WTC11 (cell line): ENCODE results near the gene SPOCK1. TPM values are rescaled to one million over a fixed set of nuclear protein-coding genes. Genes with fewer than 3 reads are reported as not detected.

Experiments
- ATAC-seq: fragments of 200-7000 bp; cut with Tn5 transposase; 2 replicates; pipeline ENCODE4 v1.10.0; 2021; ENCODE audit warnings: mild to moderate bottlenecking, moderate library complexity
- CTCF ChIA-PET: fragments of 300-600 bp; sonication (Branson Sonifier 250); formaldehyde crosslinking; loops from one replicate; lab custom pipeline; 2021; ENCODE audit warnings: antibody characterized with exemption; lab: Charles Lee
- POLR2A ChIA-PET: fragments of 350-600 bp; sonication (Branson Sonifier 250); formaldehyde crosslinking; loops from one replicate; lab custom pipeline; 2021; ENCODE audit warnings: antibody characterized with exemption; lab: Charles Lee
- DNase-seq: peaks from one replicate; pipeline ENCODE4 v3.0.0; 2021; ENCODE audit warnings: low spot score
- H3K27ac Mint-ChIP-seq: 2 replicates; pipeline ENCODE4 v1.8.0; 2021; ENCODE audit warnings: mixed read lengths
- H3K27me3 Mint-ChIP-seq: 2 replicates; pipeline ENCODE4 v1.8.0; 2021; ENCODE audit warnings: low read depth, mild to moderate bottlenecking, moderate library complexity, mixed read lengths
- H3K36me3 Mint-ChIP-seq: 2 replicates; pipeline ENCODE4 v1.8.0; 2021; ENCODE audit warnings: mixed read lengths
- H3K4me1 Mint-ChIP-seq: 2 replicates; pipeline ENCODE4 v1.8.0; 2022; ENCODE audit warnings: mixed read lengths
- H3K4me3 Mint-ChIP-seq: 2 replicates; pipeline ENCODE4 v1.8.0; 2021; ENCODE audit warnings: mild to moderate bottlenecking, moderate library complexity, mixed read lengths
- H3K9me3 Mint-ChIP-seq: 2 replicates; pipeline ENCODE4 v1.8.0; 2021; ENCODE audit warnings: mixed read lengths
- ARID4B ChIP-seq: sonication (generic); formaldehyde crosslinking; IDR thresholded peaks from 2 replicates; pipeline ENCODE4 v1.8.0; 2023; ENCODE audit warnings: missing genetic modification reagents, mild to moderate bottlenecking, borderline replicate concordance
- ATF2 ChIP-seq: sonication (generic); formaldehyde crosslinking; IDR thresholded peaks from 2 replicates; pipeline ENCODE4 v1.8.1; 2022; ENCODE audit warnings: low read depth, missing genetic modification reagents, borderline replicate concordance
- CDX4 ChIP-seq: fragments of 250-450 bp; sonication (Bioruptor Pico); IDR thresholded peaks from 2 replicates; pipeline ENCODE4 v1.9.0; 2021; ENCODE audit warnings: moderate library complexity, mild to moderate bottlenecking, inconsistent platforms, borderline replicate concordance
- FOXP4 ChIP-seq: sonication (generic); formaldehyde crosslinking; IDR thresholded peaks from 2 replicates; pipeline ENCODE4 v1.8.0; 2022; ENCODE audit warnings: mild to moderate bottlenecking, missing genetic modification reagents
- MAX ChIP-seq: sonication (generic); formaldehyde crosslinking; IDR thresholded peaks from 2 replicates; pipeline ENCODE4 v1.8.0; 2022; ENCODE audit warnings: mild to moderate bottlenecking, missing genetic modification reagents
- MLX ChIP-seq: sonication (generic); formaldehyde crosslinking; IDR thresholded peaks from 2 replicates; pipeline ENCODE4 v1.8.1; 2023; ENCODE audit warnings: mild to moderate bottlenecking, missing genetic modification reagents, moderate library complexity
- MYBL2 ChIP-seq: sonication (generic); formaldehyde crosslinking; IDR thresholded peaks from 2 replicates; pipeline ENCODE4 v1.8.1; 2023; ENCODE audit warnings: mild to moderate bottlenecking, moderate library complexity, missing genetic modification reagents
- NFYB ChIP-seq: sonication (generic); formaldehyde crosslinking; conservative IDR thresholded peaks from 2 replicates; pipeline ENCODE4 v1.8.0; 2022; ENCODE audit warnings: low read depth, missing genetic modification reagents
- NR2C2 ChIP-seq: sonication (generic); formaldehyde crosslinking; IDR thresholded peaks from 2 replicates; pipeline ENCODE4 v1.8.0; 2022; ENCODE audit warnings: mild to moderate bottlenecking, missing genetic modification reagents
- PRDM15 ChIP-seq: sonication (generic); formaldehyde crosslinking; IDR thresholded peaks from 2 replicates; pipeline ENCODE4 v1.8.0; 2022; ENCODE audit warnings: missing genetic modification reagents
- RELA ChIP-seq: sonication (generic); formaldehyde crosslinking; IDR thresholded peaks from 2 replicates; pipeline ENCODE4 v1.8.1; 2022; ENCODE audit warnings: missing genetic modification reagents, mild to moderate bottlenecking, borderline replicate concordance
- SOX15 ChIP-seq: fragments of 250-450 bp; sonication (Bioruptor Pico); IDR thresholded peaks from 2 replicates; pipeline ENCODE4 v1.9.0; 2021; ENCODE audit warnings: mild to moderate bottlenecking
- ZNF263 ChIP-seq: sonication (generic); formaldehyde crosslinking; IDR thresholded peaks from 2 replicates; pipeline ENCODE4 v1.8.1; 2022; ENCODE audit warnings: low read depth, mild to moderate bottlenecking, moderate library complexity, missing genetic modification reagents
- total RNA-seq: library from RNA; stranded (reverse); gene quantifications from 3 replicates; pipeline ENCODE4 v1.2.3, GENCODE V29; 2021

SPOCK1 gene
- total RNA-seq, 1 experiment from 2014 or later: 15.2 TPM

- ATAC-seq: peak; percentile 95
- peaks cover 46% of the 10 kb centered on the region for H3K4me1 Mint-ChIP-seq
- peak; percentile 64 for DNase-seq
These were observed 407.7 kb downstream of the SPOCK1 start for GRCh38 chr5:137091472-137091871.

GRCh38 chr5:137090721-137091120, 408.4 kb downstream of the SPOCK1 start:
- ChIA-PET POLR2A (no interaction called here), CTCF (interaction anchor here (2.7 kb wide), 1 partner anchor 16 kb away, joined by 30 read pairs; no protein-coding TSS in a partner anchor)
- Mint-ChIP-seq H3K36me3 (no peaks in the 10 kb centered on the region), H3K9me3 (peaks cover 8% of the 10 kb centered on the region), H3K4me3 (no peak overlapping the region), H3K27me3 (no peaks in the 10 kb centered on the region), H3K27ac (peak overlapping the region; percentile 85), H3K4me1 (peaks cover 52% of the 10 kb centered on the region)
- no peak for DNase-seq
- ATAC-seq: no peak
- TF ChIP-seq FOXP4 (CRISPR knock-in tag) (no peak), NFYB (CRISPR knock-in tag) (no peak), SOX15 (CRISPR knock-in tag) (no peak), RELA (no peak), ARID4B (no peak), NR2C2 (no peak), ATF2 (no peak), MYBL2 (no peak), MAX (no peak), CDX4 (CRISPR knock-in tag) (no peak)

More at GRCh38 chr5:137091472-137091871, 407.7 kb downstream of the SPOCK1 start:
- no peak for TF ChIP-seq MLX (CRISPR knock-in tag)
- TF ChIP-seq ZNF263 (CRISPR knock-in tag): no peak
- peak; percentile 86 for TF ChIP-seq PRDM15 (CRISPR knock-in tag)
- Mint-ChIP-seq H3K9me3 (peaks cover 8% of the 10 kb centered on the region), H3K27ac (peak overlapping the region; percentile 85), H3K4me3 (no peak overlapping the region), H3K36me3 (no peaks in the 10 kb centered on the region), H3K27me3 (no peaks in the 10 kb centered on the region)
- ChIA-PET POLR2A (no interaction called here), CTCF (interaction anchor here (1.3 to 2.7 kb wide), 2 partner anchors 12 to 16 kb away, joined by 3 to 30 read pairs; no protein-coding TSS in a partner anchor)
